Esophagus muscularis mucosa (tissue), 4 donors: ENCODE data around the gene PIK3C2G.

ENCODE experiments used
- EP300 ChIP-seq: sonication (generic); formaldehyde crosslinking; IDR thresholded peaks from one replicate; pipeline ENCODE4 v1.6.1; 2017; ENCODE audit warnings: antibody characterized with exemption
- POLR2A ChIP-seq: fragments of 450-650 bp; IDR thresholded peaks from one replicate; pipeline ENCODE4 v1.6.1; 2017; ENCODE audit warnings: antibody characterized with exemption, moderate library complexity, mild to moderate bottlenecking, low read depth
- POLR2AphosphoS5 ChIP-seq, 2 donors: sonication (generic); formaldehyde crosslinking; IDR thresholded peaks; one replicate each; pipeline ENCODE4 v1.6.1; 2017; ENCODE audit warnings: antibody characterized with exemption in 2 of 2
- TF ChIP-seq, protein P1 (sequence below), 3 experiments: fragments of 200-600 bp in 2 of 3; fragments of 450-650 bp in 1 of 3; sonication (generic) in 2 of 3; IDR thresholded peaks; one replicate each; pipeline ENCODE4 v1.5.1; 2017 to 2019; ENCODE audit warnings: antibody characterized with exemption in 3 of 3, mild to moderate bottlenecking in 2 of 3, moderate library complexity in 1 of 3

- TF ChIP-seq, protein P1, sequence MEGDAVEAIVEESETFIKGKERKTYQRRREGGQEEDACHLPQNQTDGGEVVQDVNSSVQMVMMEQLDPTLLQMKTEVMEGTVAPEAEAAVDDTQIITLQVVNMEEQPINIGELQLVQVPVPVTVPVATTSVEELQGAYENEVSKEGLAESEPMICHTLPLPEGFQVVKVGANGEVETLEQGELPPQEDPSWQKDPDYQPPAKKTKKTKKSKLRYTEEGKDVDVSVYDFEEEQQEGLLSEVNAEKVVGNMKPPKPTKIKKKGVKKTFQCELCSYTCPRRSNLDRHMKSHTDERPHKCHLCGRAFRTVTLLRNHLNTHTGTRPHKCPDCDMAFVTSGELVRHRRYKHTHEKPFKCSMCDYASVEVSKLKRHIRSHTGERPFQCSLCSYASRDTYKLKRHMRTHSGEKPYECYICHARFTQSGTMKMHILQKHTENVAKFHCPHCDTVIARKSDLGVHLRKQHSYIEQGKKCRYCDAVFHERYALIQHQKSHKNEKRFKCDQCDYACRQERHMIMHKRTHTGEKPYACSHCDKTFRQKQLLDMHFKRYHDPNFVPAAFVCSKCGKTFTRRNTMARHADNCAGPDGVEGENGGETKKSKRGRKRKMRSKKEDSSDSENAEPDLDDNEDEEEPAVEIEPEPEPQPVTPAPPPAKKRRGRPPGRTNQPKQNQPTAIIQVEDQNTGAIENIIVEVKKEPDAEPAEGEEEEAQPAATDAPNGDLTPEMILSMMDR (IDR thresholded peaks at IDR 0.05): no peak
- TF ChIP-seq POLR2AphosphoS5 (IDR thresholded peaks at IDR 0.05) (no peak), POLR2A (no peak), EP300 (no peak)
Measured at GRCh38 chr12:18482601-18483120, 221.3 kb downstream of the PIK3C2G start.
